EH (cell line): ENCODE measurements around the gene AQP2.
"Not testable (repeated sequence)": the region's sequence is repeated elsewhere in the genome, so short reads cannot be mapped to it uniquely, and the experiment has no call there.

Source experiments
- DNase-seq: peaks from one replicate; pipeline ENCODE4 v3.0.0-alpha.2; 2015; ENCODE audit warnings: low read depth

The AQP2 gene

GRCh38 chr12:49989400-49989799, 38.9 kb downstream of the AQP2 start:
- not testable (repeated sequence) for DNase-seq

- DNase-seq: no peak
Observed at GRCh38 chr12:49990273-49990672, 39.7 kb downstream of the AQP2 start.

GRCh38 chr12:49998453-49998852, 47.9 kb downstream of the AQP2 start:
- no peak for DNase-seq

GRCh38 chr12:50003595-50003994, 53.1 kb downstream of the AQP2 start:
- peak; percentile 38 for DNase-seq

- DNase-seq: no peak
Observed at GRCh38 chr12:50004696-50005095, 54.2 kb downstream of the AQP2 start.

- no peak for DNase-seq
Observed at GRCh38 chr12:50005175-50005574, 54.6 kb downstream of the AQP2 start.

- DNase-seq: no peak
Observed at GRCh38 chr12:50006280-50006679, 55.7 kb downstream of the AQP2 start.

- DNase-seq: peak; percentile 57
Observed at GRCh38 chr12:50006754-50007442, 56.4 kb downstream of the AQP2 start.
